ENCODE measurements around the gene KLHDC4. TPM values are rescaled to one million over a fixed set of nuclear protein-coding genes. Genes with fewer than 3 reads are reported as not detected.

KLHDC4 gene
- total and polyA plus RNA-seq, 2 of the 4 experiments (the other 2 are of a cell fraction): 13.6 to 19.0 TPM

DNA sequence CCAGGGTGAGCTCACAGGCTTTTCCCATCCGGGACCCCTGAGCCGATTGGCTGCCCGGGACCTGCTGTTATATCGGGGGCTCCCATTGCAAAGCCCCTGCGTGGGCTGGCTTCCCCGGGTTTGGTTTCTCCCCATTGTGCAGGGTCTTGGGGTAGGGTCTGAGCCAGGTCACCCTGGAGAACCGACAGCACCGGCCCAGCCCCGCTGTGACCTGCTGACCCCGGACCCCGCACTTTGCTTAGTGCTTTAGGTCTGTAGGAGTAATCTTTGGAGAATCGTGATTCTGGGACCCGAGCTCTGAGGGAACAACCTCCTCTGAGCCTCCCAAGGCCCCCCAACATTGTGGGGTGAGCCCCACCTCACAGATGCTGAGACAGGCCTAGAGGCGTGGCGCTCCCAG is 100.6 kb downstream of the KLHDC4 start:
- TF ChIP-seq CEBPB (IDR thresholded peaks at IDR 0.05; ENCODE audit: low read depth, low read length) (no peak), MAZ (IDR thresholded peaks at IDR 0.05; ENCODE audit: borderline replicate concordance, low read depth, low read length) (no peak), MXI1 (IDR thresholded peaks at IDR 0.05; ENCODE audit: borderline replicate concordance, low read depth, low read length) (no peak), USF2 (IDR thresholded peaks at IDR 0.05; ENCODE audit: low read depth, low read length) (no peak), RFX5 (IDR thresholded peaks at IDR 0.05; ENCODE audit: low read depth, low read length) (no peak), FOS (IDR thresholded peaks at IDR 0.05; ENCODE audit: low read depth, low read length) (no peak), MAFK (IDR thresholded peaks at IDR 0.05; ENCODE audit: low read depth, low read length) (no peak), NFE2L2 (IDR thresholded peaks at IDR 0.05; ENCODE audit: low read depth, low read length) (no peak)
- TF ChIP-seq, protein P1, sequence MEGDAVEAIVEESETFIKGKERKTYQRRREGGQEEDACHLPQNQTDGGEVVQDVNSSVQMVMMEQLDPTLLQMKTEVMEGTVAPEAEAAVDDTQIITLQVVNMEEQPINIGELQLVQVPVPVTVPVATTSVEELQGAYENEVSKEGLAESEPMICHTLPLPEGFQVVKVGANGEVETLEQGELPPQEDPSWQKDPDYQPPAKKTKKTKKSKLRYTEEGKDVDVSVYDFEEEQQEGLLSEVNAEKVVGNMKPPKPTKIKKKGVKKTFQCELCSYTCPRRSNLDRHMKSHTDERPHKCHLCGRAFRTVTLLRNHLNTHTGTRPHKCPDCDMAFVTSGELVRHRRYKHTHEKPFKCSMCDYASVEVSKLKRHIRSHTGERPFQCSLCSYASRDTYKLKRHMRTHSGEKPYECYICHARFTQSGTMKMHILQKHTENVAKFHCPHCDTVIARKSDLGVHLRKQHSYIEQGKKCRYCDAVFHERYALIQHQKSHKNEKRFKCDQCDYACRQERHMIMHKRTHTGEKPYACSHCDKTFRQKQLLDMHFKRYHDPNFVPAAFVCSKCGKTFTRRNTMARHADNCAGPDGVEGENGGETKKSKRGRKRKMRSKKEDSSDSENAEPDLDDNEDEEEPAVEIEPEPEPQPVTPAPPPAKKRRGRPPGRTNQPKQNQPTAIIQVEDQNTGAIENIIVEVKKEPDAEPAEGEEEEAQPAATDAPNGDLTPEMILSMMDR (conservative IDR thresholded peaks at IDR 0.05; ENCODE audit: low read depth, low read length): no peak
- H3K18ac ChIP-seq (ENCODE audit: low read depth, low read length): no peak overlapping the region
- dilution Hi-C loops (cut with HindIII; ENCODE audit: low sequenced_read_pairs, unreplicated experiment): no loop called here
- no peak overlapping the region for H3K56ac ChIP-seq (ENCODE audit: extremely low read depth, insufficient read depth, low read length)
- ChIA-PET POLR2A (ENCODE audit: unreplicated experiment) (no interaction called here), CTCF (interaction anchor here (0.7 kb wide), 1 partner anchor 18 kb away, joined by 3 read pairs; no protein-coding TSS in a partner anchor)
- H2AK5ac ChIP-seq (ENCODE audit: low read depth, low read length): no peak overlapping the region
- no peak overlapping the region for H3K4me2 ChIP-seq (ENCODE audit: low read depth, low read length)
- ATAC-seq (ENCODE audit: low read depth) (no peak), DNase-seq (no peak)
- H3K27ac ChIP-seq (ENCODE audit: insufficient read depth, low read length): no peak overlapping the region
- H3K4ac ChIP-seq (ENCODE audit: low read depth, low read length): no peak overlapping the region
- H3K79me1 ChIP-seq (ENCODE audit: low read depth in 1 of 2, low read length in 2 of 2): no peaks in the 10 kb centered on the region
- intact Hi-C loops (cut with micrococcal nuclease): no loop called here
- no peaks in the 10 kb centered on the region for H3K9me3 ChIP-seq (ENCODE audit: control insufficient read depth, insufficient read depth, low read length)
- H2BK120ac ChIP-seq (ENCODE audit: low read depth, low read length): no peak overlapping the region
- H4K5ac ChIP-seq (ENCODE audit: low read depth, low read length): no peak overlapping the region
- WGBS, 2 experiments (ENCODE audit: extremely low coverage in 2 of 2, insufficient read length in 1 of 2): 90% methylated on average over 2 of the region's 15 CpGs; no CpG with 5 or more reads in 1 of the 2 experiments
- H4K91ac ChIP-seq (ENCODE audit: insufficient read depth, low read depth, low read length): no peak overlapping the region
- H2AFZ ChIP-seq (replicated peaks; ENCODE audit: low read length, poor library complexity): no peak overlapping the region
- H3K23ac ChIP-seq (ENCODE audit: low read depth, low read length): no peak overlapping the region
- H3K4me1 ChIP-seq (ENCODE audit: control insufficient read depth, insufficient read depth, low read length): no peaks in the 10 kb centered on the region
- H2AK9ac ChIP-seq (replicated peaks; ENCODE audit: low read depth, low read length, poor library complexity): no peak overlapping the region
- in situ Hi-C loops (cut with MboI; ENCODE audit: low sequenced_read_pairs): no loop called here
- no TSS peak for BruUV-seq (replicated peaks)
- peaks cover 50% of the 10 kb centered on the region for H3K27me3 ChIP-seq (ENCODE audit: control insufficient read depth, insufficient read depth, low read length)
- no peaks in the 10 kb centered on the region; the same call in 1 of the 2 replicates for H4K20me1 ChIP-seq (ENCODE audit: insufficient read depth, low read length)
- H2BK5ac ChIP-seq (ENCODE audit: low read depth, low read length, poor library complexity, severe bottlenecking): no peak overlapping the region
- H3K4me3 ChIP-seq (ENCODE audit: insufficient read depth, low read depth, low read length): no peak overlapping the region
- H2BK15ac ChIP-seq (ENCODE audit: low read depth, low read length): no peak overlapping the region
- no peak overlapping the region for H4K8ac ChIP-seq (ENCODE audit: low read depth in 2 of 2, low read length in 2 of 2)
- no peaks in the 10 kb centered on the region for H3K36me3 ChIP-seq (ENCODE audit: control insufficient read depth, insufficient read depth, low read length)
- H3K9ac ChIP-seq (ENCODE audit: low read depth, low read length): no peak overlapping the region
- no peak overlapping the region for H2BK20ac ChIP-seq (ENCODE audit: low read depth, low read length)
- no peaks in the 10 kb centered on the region for H3K9me1 ChIP-seq (ENCODE audit: insufficient read depth, low read length)
- no peak overlapping the region for H3K14ac ChIP-seq (replicated peaks; ENCODE audit: low read depth, low read length)

Data from IMR-90 (cell line).